Measurements from ENCODE around the gene CHTF18.
"Not testable (repeated sequence)": the region's sequence is repeated elsewhere in the genome, so short reads cannot be mapped to it uniquely, and the experiment has no call there.

CHTF18 gene

GRCh38 chr16:820748-821147, 32.3 kb downstream of the CHTF18 start:
- H3K4me3 ChIP-seq (ENCODE audit: low read depth, low read length), result no peak overlapping the region

GRCh38 chr16:821751-822150, 33.3 kb downstream of the CHTF18 start:
- H3K4me3 ChIP-seq (ENCODE audit: low read depth, low read length), result no peak overlapping the region
- no peak for DNase-seq (ENCODE audit: low read depth)

More at GRCh38 chr16:820748-821147, 32.3 kb downstream of the CHTF18 start:
- no peak for DNase-seq (ENCODE audit: low read depth)

GRCh38 chr16:822174-822908, 33.9 kb downstream of the CHTF18 start:
- no peak overlapping the region for H3K4me3 ChIP-seq (ENCODE audit: low read depth, low read length)
- no peak for DNase-seq (ENCODE audit: low read depth)

GRCh38 chr16:822909-823297, 34.5 kb downstream of the CHTF18 start:
- no peak for DNase-seq (ENCODE audit: low read depth)
- H3K4me3 ChIP-seq (ENCODE audit: low read depth, low read length), result no peak overlapping the region

- H3K4me3 ChIP-seq (ENCODE audit: low read depth, low read length), result no peak overlapping the region
- DNase-seq (ENCODE audit: low read depth), result no peak
These were observed 35.8 kb downstream of the CHTF18 start for GRCh38 chr16:824194-824593.

- no peak overlapping the region for H3K4me3 ChIP-seq (ENCODE audit: low read depth, low read length)
- no peak for DNase-seq (ENCODE audit: low read depth)
These were observed 36.2 kb downstream of the CHTF18 start for GRCh38 chr16:824601-825000.

GRCh38 chr16:825341-826061, 37.1 kb downstream of the CHTF18 start:
- H3K4me3 ChIP-seq (ENCODE audit: low read depth, low read length), result peak overlapping the region; percentile 15
- DNase-seq (ENCODE audit: low read depth), result no peak

- no peak overlapping the region for H3K4me3 ChIP-seq (ENCODE audit: low read depth, low read length)
- DNase-seq (ENCODE audit: low read depth), result no peak
These were observed 39.1 kb downstream of the CHTF18 start for GRCh38 chr16:827513-827912.

GRCh38 chr16:828891-829290, 40.5 kb downstream of the CHTF18 start:
- DNase-seq (ENCODE audit: low read depth), result no peak
- H3K4me3 ChIP-seq (ENCODE audit: low read depth, low read length), result no peak overlapping the region

- H3K4me3 ChIP-seq (ENCODE audit: low read depth, low read length), result no peak overlapping the region
- DNase-seq (ENCODE audit: low read depth), result no peak
These were observed 41.9 kb downstream of the CHTF18 start for GRCh38 chr16:830107-830870.

- H3K4me3 ChIP-seq (ENCODE audit: low read depth, low read length), result no peak overlapping the region
- no peak for DNase-seq (ENCODE audit: low read depth)
These were observed 42.6 kb downstream of the CHTF18 start for GRCh38 chr16:830871-831570.

GRCh38 chr16:831571-832413, 43.4 kb downstream of the CHTF18 start:
- DNase-seq (ENCODE audit: low read depth), result no peak
- H3K4me3 ChIP-seq (ENCODE audit: low read depth, low read length), result no peak overlapping the region

GRCh38 chr16:832652-833336, 44.4 kb downstream of the CHTF18 start:
- DNase-seq (ENCODE audit: low read depth), result no peak
- no peak overlapping the region for H3K4me3 ChIP-seq (ENCODE audit: low read depth, low read length)

- no peak overlapping the region for H3K4me3 ChIP-seq (ENCODE audit: low read depth, low read length)
- no peak for DNase-seq (ENCODE audit: low read depth)
These were observed 45.0 kb downstream of the CHTF18 start for GRCh38 chr16:833411-833810.

GRCh38 chr16:835373-835772, 47.0 kb downstream of the CHTF18 start:
- H3K4me3 ChIP-seq (ENCODE audit: low read depth, low read length), result no peak overlapping the region
- no peak for DNase-seq (ENCODE audit: low read depth)

- H3K4me3 ChIP-seq (ENCODE audit: low read depth, low read length), result no peak overlapping the region
- no peak for DNase-seq (ENCODE audit: low read depth)
These were observed 47.8 kb downstream of the CHTF18 start for GRCh38 chr16:836221-836620.

GRCh38 chr16:836822-837221, 48.4 kb downstream of the CHTF18 start:
- H3K4me3 ChIP-seq (ENCODE audit: low read depth, low read length); DNase-seq (ENCODE audit: low read depth): not testable (repeated sequence)

- H3K4me3 ChIP-seq (ENCODE audit: low read depth, low read length), result no peak overlapping the region
- DNase-seq (ENCODE audit: low read depth), result no peak
These were observed 50.3 kb downstream of the CHTF18 start for GRCh38 chr16:838741-839140.
